ENCODE measurements around the gene POFUT1. TPM values are rescaled to one million over a fixed set of nuclear protein-coding genes. Genes with fewer than 3 reads are reported as not detected.
A peak's percentile ranks its signal among the peaks of the same experiment; 100 is the strongest.
"Not testable (repeated sequence)": the region's sequence is repeated elsewhere in the genome, so short reads cannot be mapped to it uniquely, and the experiment has no call there.

Gene POFUT1
- polyA plus RNA-seq, 1 donor = 147 TPM

DNA sequence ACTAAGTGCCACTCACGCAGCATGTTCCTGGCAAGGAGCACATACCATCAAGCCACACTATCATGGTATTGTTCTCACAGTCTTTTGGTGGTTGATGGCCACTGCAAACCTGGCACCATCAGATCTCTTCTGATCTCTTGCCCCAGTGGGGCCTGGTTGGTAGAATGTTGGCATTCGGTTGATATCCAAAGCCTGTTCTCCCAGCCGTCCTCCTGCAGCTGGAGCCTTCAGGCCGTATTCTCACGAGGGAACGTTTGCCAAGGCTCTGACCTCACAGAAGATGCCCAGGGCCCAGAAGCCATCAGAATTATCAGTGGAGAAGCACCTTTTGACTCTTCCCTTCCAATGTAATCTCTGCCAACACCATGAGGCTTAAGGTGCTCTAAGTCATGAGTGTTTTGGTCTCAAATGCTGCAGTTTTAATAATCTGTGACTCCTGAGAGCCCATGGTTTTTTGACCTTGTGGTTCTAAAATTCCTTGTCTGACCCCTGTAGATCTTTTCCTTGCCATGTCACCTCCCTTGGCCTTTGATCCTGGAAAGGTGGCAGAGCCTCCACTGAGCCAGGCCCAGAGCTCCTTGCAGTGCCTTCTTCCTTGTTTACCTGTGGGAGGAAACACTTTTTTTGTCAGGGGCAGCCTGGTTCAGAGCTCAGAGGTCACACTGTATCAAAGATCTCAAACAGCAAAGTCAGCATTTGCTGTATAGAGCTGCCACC lies 27.8 kb downstream of the POFUT1 start:
- Histone ChIP-seq H3K4me3 (ENCODE audit: low read length) (no peak overlapping the region), H3K27ac (ENCODE audit: low read length) (peak overlapping the region; percentile 65), H3K4me1 (ENCODE audit: control insufficient read depth, insufficient read depth, low read length) (peaks cover 49% of the 10 kb centered on the region), H3K36me3 (ENCODE audit: control insufficient read depth, insufficient read depth, low read length) (peaks cover 70% of the 10 kb centered on the region), H3K9me3 (ENCODE audit: control insufficient read depth, low read depth, low read length) (no peaks in the 10 kb centered on the region), H3K27me3 (ENCODE audit: control insufficient read depth, insufficient read depth, low read length) (no peaks in the 10 kb centered on the region)
- peak; percentile 53 to 80 for DNase-seq
- no CpG with 5 or more reads among the region's 6 CpGs for WGBS (ENCODE audit: insufficient coverage, low lambda C conversion rate)

DNA sequence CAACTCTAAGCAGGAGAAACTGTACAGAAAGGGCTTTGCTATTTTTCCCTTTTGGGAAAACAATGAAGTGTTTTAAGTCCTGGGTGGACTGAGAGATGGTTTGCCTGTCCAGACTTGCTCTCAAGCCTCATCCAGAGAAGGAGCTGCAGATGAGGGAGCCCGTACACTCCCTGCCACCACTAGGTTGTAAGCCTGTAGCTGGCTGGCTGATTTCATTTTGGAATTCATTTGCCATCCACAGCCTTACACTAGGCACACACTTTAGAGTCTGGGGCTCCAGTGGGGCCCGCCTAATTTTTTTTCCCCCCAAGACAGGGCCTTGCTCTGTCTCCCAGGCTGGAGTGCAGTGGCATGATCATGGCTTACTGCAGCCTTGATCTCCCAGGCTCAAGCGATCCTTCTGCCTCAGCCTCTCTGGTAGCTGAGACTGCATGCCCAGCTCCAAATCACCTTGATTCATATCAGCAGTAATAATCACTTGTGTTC lies 28.4 kb downstream of the POFUT1 start:
- no peak for DNase-seq
- no CpG with 5 or more reads among the region's 3 CpGs for WGBS (ENCODE audit: insufficient coverage, low lambda C conversion rate)
- Histone ChIP-seq H3K27ac (ENCODE audit: low read length) (peak overlapping the region; percentile 65), H3K4me1 (ENCODE audit: control insufficient read depth, insufficient read depth, low read length) (peaks cover 45% of the 10 kb centered on the region), H3K27me3 (ENCODE audit: control insufficient read depth, insufficient read depth, low read length) (no peaks in the 10 kb centered on the region), H3K4me3 (ENCODE audit: low read length) (no peak overlapping the region), H3K9me3 (ENCODE audit: control insufficient read depth, low read depth, low read length) (no peaks in the 10 kb centered on the region), H3K36me3 (ENCODE audit: control insufficient read depth, insufficient read depth, low read length) (peaks cover 64% of the 10 kb centered on the region)

DNA sequence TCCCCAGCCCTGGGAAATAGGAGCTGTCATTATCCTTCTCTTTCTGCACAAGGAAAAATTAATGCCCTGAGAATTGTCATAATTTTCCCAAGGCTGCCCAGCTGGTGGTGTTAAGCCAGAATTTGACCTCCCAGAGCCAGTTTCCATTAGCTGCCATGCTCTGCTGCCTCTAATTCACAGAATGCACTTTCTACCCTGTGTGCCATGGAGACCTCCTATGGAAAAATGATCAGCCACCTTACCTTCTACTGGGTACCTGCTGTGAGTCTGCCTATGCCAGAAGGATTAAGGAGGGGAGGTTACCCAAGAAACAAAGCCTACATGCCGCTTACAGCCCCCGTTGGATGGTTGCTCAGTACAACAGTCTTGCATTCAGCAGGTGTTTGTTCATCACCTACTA lies 29.1 kb downstream of the POFUT1 start:
- DNase-seq = no peak
- Histone ChIP-seq H3K4me3 (ENCODE audit: low read length) (no peak overlapping the region), H3K4me1 (ENCODE audit: control insufficient read depth, insufficient read depth, low read length) (peaks cover 43% of the 10 kb centered on the region), H3K36me3 (ENCODE audit: control insufficient read depth, insufficient read depth, low read length) (peaks cover 56% of the 10 kb centered on the region), H3K27me3 (ENCODE audit: control insufficient read depth, insufficient read depth, low read length) (no peaks in the 10 kb centered on the region), H3K27ac (ENCODE audit: low read length) (peak overlapping the region; percentile 65), H3K9me3 (ENCODE audit: control insufficient read depth, low read depth, low read length) (no peaks in the 10 kb centered on the region)
- no CpG with 5 or more reads among the region's 2 CpGs for WGBS (ENCODE audit: insufficient coverage, low lambda C conversion rate)

DNA sequence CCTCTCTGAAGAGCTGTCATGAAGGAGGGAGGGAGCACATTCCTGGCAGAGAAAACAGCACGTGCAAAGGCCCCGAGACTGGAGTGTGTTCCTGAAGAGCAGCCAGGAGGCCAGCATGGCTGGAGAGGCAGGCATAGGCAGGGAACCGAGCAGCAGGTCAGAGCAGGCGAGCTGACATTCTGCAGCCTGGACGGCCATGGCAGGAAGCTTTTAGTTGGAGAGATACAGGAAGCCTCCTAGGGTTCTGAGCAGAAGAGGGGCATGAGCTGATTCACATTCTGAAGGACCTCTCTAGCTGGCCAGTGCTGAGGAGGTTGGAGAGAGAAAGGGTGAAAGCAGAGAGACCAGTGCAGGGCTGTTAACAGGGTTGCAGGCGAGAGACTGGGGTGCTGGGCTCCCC lies 29.7 kb downstream of the POFUT1 start:
- DNase-seq = peak in 1 of 2 donors; percentile 1
- Histone ChIP-seq H3K27me3 (ENCODE audit: control insufficient read depth, insufficient read depth, low read length) (no peaks in the 10 kb centered on the region), H3K4me3 (ENCODE audit: low read length) (no peak overlapping the region), H3K9me3 (ENCODE audit: control insufficient read depth, low read depth, low read length) (no peaks in the 10 kb centered on the region), H3K27ac (ENCODE audit: low read length) (no peak overlapping the region), H3K4me1 (ENCODE audit: control insufficient read depth, insufficient read depth, low read length) (peaks cover 39% of the 10 kb centered on the region), H3K36me3 (ENCODE audit: control insufficient read depth, insufficient read depth, low read length) (peaks cover 50% of the 10 kb centered on the region)
- no CpG with 5 or more reads among the region's 6 CpGs for WGBS (ENCODE audit: insufficient coverage, low lambda C conversion rate)

DNA sequence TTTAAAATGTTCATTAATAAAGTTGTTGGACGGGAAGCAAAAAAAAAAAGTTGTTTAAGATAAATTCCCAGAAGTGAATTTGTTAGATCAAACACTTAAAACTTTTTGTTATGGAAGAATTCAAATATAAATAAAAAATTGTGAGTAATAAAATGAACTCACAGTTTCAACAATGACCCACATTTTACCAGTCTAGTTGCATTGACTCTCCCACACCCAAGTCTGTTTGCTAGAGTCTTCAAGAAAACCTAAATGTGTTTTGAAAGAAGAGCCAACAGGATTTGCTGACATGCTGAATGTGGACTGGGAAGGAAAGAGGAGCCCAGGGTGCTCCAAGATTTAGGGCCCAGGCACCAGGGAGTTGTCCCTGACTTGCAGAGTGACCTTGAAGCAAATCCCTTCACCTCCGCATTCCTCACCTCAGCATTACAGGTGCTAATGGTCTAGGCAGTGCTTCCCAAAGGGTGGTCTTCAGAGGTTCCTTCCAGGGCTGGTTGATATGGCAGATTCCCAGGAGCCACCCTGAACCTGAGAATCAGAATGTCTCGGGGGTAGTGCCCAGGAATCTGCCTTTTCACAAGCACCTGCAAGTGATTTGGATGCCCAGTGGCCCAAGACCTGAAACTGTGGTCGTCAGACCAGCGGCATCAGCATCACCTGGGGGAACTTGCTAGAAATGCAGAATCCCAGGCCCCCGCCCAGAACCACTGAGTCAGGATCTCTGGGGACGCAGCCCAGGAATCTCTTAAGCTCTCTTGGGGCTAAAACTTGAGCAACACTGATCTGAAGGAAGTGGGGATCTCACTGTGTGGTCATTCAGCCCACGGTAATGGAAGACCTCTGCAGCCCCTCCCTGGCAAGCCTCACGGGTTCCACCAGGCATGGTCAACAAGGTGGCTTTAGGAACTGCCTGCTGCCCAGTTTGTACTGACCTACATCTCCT lies 31.1 kb downstream of the POFUT1 start:
- Histone ChIP-seq H3K9me3 (ENCODE audit: control insufficient read depth, low read depth, low read length) (no peaks in the 10 kb centered on the region), H3K36me3 (ENCODE audit: control insufficient read depth, insufficient read depth, low read length) (peaks cover 37% of the 10 kb centered on the region), H3K4me1 (ENCODE audit: control insufficient read depth, insufficient read depth, low read length) (peaks cover 37% of the 10 kb centered on the region), H3K27ac (ENCODE audit: low read length) (no peak overlapping the region), H3K27me3 (ENCODE audit: control insufficient read depth, insufficient read depth, low read length) (no peaks in the 10 kb centered on the region), H3K4me3 (ENCODE audit: low read length) (no peak overlapping the region)
- DNase-seq = no peak
- WGBS (ENCODE audit: insufficient coverage, low lambda C conversion rate) = 92% methylated on average over 1 of the region's 9 CpGs

DNA sequence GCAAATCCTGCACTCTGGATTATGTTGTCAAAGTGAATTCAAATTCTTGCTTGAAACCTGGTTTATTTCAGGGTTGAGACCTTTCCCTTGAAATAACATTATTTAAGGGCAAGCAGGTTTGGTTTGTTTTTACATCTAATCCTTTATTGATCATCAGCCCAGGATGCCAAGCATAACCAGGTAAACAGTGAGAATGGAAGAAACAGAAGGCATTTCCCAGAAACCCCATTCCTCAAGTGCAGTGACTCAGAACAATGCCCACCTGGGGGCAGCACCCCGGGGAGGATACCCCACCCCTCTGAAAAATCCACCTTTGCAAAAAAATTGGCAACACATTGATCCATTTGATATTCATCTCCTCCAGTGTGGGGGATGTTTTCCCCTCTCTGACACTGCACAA lies 32.5 kb downstream of the POFUT1 start:
- H3K4me1 ChIP-seq (ENCODE audit: control insufficient read depth, insufficient read depth, low read length) = peaks cover 43% of the 10 kb centered on the region
- DNase-seq = no peak
- no CpG with 5 or more reads among the region's 1 CpG for WGBS (ENCODE audit: insufficient coverage, low lambda C conversion rate)

DNA sequence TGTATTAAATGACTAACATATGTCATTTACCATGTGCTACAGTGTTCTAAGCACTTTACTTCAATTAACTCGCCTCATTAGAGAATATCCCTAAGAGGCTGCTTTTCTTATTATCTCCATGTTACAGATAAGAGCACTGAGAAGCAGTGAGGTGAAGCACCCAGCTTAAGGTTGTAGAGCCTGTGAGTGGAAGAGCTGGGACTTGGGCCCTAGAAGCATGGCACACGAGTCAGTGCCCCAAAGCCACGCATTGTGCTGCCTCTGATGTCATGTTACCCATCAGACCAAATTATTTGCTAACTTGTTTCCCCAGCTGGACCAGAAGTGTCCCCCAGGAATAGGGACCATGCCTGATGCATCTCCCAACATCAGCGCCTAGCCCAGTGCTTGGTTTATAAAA lies 34.1 kb downstream of the POFUT1 start:
- H3K9me3 ChIP-seq (ENCODE audit: control insufficient read depth, low read depth, low read length) = no peaks in the 10 kb centered on the region
- H3K27me3 ChIP-seq (ENCODE audit: control insufficient read depth, insufficient read depth, low read length) = no peaks in the 10 kb centered on the region
- H3K36me3 ChIP-seq (ENCODE audit: control insufficient read depth, insufficient read depth, low read length) = peaks cover 11% of the 10 kb centered on the region
- H3K4me3 ChIP-seq (ENCODE audit: low read length) = no peak overlapping the region
- DNase-seq = peak in 1 of 2 donors; percentile 19
- H3K4me1 ChIP-seq (ENCODE audit: control insufficient read depth, insufficient read depth, low read length) = peaks cover 29% of the 10 kb centered on the region
- H3K27ac ChIP-seq (ENCODE audit: low read length) = no peak overlapping the region
- 60% methylated on average over 1 of the region's 4 CpGs for WGBS (ENCODE audit: insufficient coverage, low lambda C conversion rate)

More for the DNA sequence above, 32.5 kb downstream of the POFUT1 start:
- Histone ChIP-seq H3K27ac (ENCODE audit: low read length) (no peak overlapping the region), H3K27me3 (ENCODE audit: control insufficient read depth, insufficient read depth, low read length) (no peaks in the 10 kb centered on the region), H3K4me3 (ENCODE audit: low read length) (no peak overlapping the region), H3K9me3 (ENCODE audit: control insufficient read depth, low read depth, low read length) (no peaks in the 10 kb centered on the region), H3K36me3 (ENCODE audit: control insufficient read depth, insufficient read depth, low read length) (peaks cover 22% of the 10 kb centered on the region)

DNA sequence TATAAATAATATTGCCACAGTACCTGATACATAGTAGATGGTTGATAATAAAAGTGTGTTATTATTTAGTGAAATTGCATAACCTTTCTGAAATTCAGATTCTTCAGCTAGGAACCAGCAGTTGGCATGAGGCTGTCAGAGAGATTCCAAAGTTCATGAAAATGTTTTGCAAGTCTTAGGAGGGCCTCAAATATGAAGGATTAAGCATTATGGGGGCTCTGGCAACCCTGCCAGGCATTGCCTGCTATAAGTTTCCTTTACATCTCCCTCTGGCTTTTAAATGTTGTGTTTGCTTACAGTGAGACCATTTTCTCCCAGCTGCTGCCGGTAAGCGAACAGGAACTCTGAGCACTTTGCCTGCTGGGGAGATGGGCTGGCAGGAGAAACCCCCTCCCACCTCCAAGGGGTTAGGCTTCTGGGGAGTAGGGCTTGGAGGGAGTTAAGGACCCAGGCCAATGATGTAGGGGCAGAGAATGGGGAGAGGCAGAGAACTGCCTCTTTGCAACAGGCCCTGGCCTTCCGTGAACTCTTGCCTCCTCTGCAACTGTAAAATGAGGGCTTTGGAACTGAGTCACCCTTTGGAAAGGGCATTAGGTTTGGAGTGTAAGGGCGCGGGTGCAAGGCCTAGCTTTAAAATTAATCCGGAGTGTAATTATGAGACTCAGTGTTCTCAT lies 36.6 kb downstream of the POFUT1 start:
- no peaks in the 10 kb centered on the region for H3K27me3 ChIP-seq (ENCODE audit: control insufficient read depth, insufficient read depth, low read length)
- peak in 1 of 2 donors; percentile 51 for DNase-seq
- no peaks in the 10 kb centered on the region for H3K9me3 ChIP-seq (ENCODE audit: control insufficient read depth, low read depth, low read length)
- H3K4me3 ChIP-seq (ENCODE audit: low read length) = no peak overlapping the region
- H3K36me3 ChIP-seq (ENCODE audit: control insufficient read depth, insufficient read depth, low read length) = no peaks in the 10 kb centered on the region
- H3K4me1 ChIP-seq (ENCODE audit: control insufficient read depth, insufficient read depth, low read length) = peaks cover 25% of the 10 kb centered on the region
- no CpG with 5 or more reads among the region's 6 CpGs for WGBS (ENCODE audit: insufficient coverage, low lambda C conversion rate)
- H3K27ac ChIP-seq (ENCODE audit: low read length) = peak overlapping the region; percentile 40

DNA sequence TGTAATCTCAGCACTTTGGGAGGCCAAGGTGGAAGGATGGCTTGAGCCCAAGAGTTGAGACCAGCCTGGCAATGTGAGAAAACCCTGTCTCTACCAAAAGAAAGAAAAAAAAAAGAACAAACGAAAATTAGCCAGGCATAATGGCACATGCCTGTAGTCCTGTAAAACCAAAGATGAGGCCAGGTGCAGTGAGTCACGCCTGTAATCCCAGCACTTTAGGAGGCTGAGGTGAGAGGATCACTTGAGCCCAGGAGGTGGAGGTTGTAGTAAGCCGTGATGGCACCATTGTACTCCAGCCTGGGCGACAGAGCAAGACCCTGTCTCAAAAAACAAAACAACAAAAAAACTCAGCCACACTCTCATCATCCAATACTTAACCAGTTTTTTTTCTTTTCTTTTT lies 37.3 kb downstream of the POFUT1 start:
- no CpG with 5 or more reads among the region's 4 CpGs for WGBS (ENCODE audit: insufficient coverage, low lambda C conversion rate)
- peaks cover 25% of the 10 kb centered on the region for H3K4me1 ChIP-seq (ENCODE audit: control insufficient read depth, insufficient read depth, low read length)
- no peaks in the 10 kb centered on the region for H3K9me3 ChIP-seq (ENCODE audit: control insufficient read depth, low read depth, low read length)
- no peaks in the 10 kb centered on the region for H3K27me3 ChIP-seq (ENCODE audit: control insufficient read depth, insufficient read depth, low read length)
- DNase-seq = no peak
- H3K36me3 ChIP-seq (ENCODE audit: control insufficient read depth, insufficient read depth, low read length) = no peaks in the 10 kb centered on the region
- no peak overlapping the region for H3K27ac ChIP-seq (ENCODE audit: low read length)
- no peak overlapping the region for H3K4me3 ChIP-seq (ENCODE audit: low read length)

DNA sequence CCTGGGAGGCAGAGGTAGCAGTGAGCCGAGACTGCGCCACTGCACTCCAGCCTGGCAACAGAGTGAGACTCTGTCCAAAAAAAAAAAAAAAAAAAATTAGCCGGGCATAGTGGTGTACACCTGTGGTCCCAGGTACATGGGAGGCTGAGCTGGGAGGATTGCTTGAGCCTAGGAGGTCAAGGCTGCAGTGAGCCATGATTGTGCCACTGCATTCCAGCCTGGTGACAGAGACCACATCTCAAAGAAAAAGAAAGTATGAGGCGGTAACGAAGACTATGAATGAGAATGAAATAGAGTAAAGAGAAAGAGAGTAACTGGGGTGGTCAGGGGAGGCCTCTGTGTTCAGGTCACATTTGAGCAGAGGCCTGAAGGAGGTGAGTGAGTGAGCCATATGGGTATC lies 38.5 kb downstream of the POFUT1 start:
- not testable (repeated sequence) for H3K27me3 ChIP-seq (ENCODE audit: control insufficient read depth, insufficient read depth, low read length); H3K4me3 ChIP-seq (ENCODE audit: low read length); H3K36me3 ChIP-seq (ENCODE audit: control insufficient read depth, insufficient read depth, low read length); DNase-seq; H3K27ac ChIP-seq (ENCODE audit: low read length); H3K9me3 ChIP-seq (ENCODE audit: control insufficient read depth, low read depth, low read length)
- peaks cover 21% of the 10 kb centered on the region for H3K4me1 ChIP-seq (ENCODE audit: control insufficient read depth, insufficient read depth, low read length)
- 92% methylated on average over 2 of the region's 5 CpGs for WGBS (ENCODE audit: insufficient coverage, low lambda C conversion rate)
